ENCODE measurements around the gene P2RY6. TPM values are rescaled to one million over a fixed set of nuclear protein-coding genes. Genes with fewer than 3 reads are reported as not detected.

P2RY6 gene
- total and polyA plus RNA-seq, 2 of the 4 experiments (the other 2 are of a cell fraction): 0.44 TPM; not detected in 1

- TF ChIP-seq USF2 (IDR thresholded peaks at IDR 0.05; ENCODE audit: low read depth, low read length): no peak
- TF ChIP-seq SMC3 (IDR thresholded peaks at IDR 0.05; ENCODE audit: low read depth, low read length): no peak
- TF ChIP-seq CHD1 (IDR thresholded peaks at IDR 0.05; ENCODE audit: low read depth, low read length): no peak
- TF ChIP-seq POLR2A (IDR thresholded peaks at IDR 0.05; ENCODE audit: low read depth, low read length): no peak
- no peak for TF ChIP-seq MAFK (IDR thresholded peaks at IDR 0.05; ENCODE audit: low read depth, low read length)
- TF ChIP-seq RFX5 (IDR thresholded peaks at IDR 0.05; ENCODE audit: low read depth, low read length): no peak
- no peak for TF ChIP-seq RAD21 (IDR thresholded peaks at IDR 0.05; ENCODE audit: low read length)
- no peak for TF ChIP-seq NFE2L2 (IDR thresholded peaks at IDR 0.05; ENCODE audit: low read depth, low read length)
Measured at GRCh38 chr11:73234471-73235181, 37.5 kb upstream of the P2RY6 start (continued).

Data from IMR-90 (cell line).